Body of pancreas (tissue), 4 donors: ENCODE data around the gene DST.

Experiments
- POLR2A ChIP-seq, 3 donors: fragments of 450-650 bp; IDR thresholded peaks; one replicate each; pipeline ENCODE4 v1.6.1; 2016; ENCODE audit warnings: antibody characterized with exemption in 3 of 3, mild to moderate bottlenecking in 2 of 3
- TF ChIP-seq, protein P1 (sequence below), 7 experiments: fragments of 450-650 bp in 4 of 7; fragments of 200-600 bp in 3 of 7; sonication (generic) in 3 of 7; IDR thresholded peaks; one replicate each; pipeline ENCODE4 v1.5.1; 2016 to 2019; ENCODE audit warnings: antibody characterized with exemption in 7 of 7

DNA sequence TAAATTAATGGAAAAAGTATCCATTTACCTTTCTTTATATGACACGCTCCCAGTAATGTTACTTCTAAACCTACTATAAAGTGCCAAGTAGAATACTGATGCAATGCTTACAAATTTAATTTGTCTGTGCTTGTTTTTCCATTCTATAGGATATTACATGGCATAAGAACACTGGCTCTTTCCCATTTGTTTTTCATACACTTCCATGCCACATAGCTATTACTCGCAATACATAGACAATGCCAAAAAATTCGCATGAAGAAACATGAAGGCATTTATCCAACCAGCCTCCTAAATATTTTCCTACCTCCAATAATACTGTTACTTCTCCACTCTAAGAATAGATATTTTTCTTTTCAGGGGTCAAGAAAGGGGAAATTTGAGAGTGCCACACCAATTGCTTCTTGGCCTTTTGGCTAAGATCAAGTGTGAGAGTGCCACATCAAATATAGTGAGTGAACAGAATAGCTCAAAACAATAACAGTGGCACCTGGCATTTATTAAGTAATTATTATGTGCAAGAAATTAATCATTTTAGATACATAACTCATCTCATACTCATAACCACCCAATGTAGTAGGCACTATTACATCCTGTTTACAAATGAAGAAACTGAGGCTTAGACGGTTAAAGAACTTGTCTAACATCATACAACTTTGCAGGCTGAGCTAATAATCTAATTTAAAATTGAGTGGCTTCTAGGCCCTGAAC lies 845 bp upstream of the DST start:
- TF ChIP-seq, protein P1, sequence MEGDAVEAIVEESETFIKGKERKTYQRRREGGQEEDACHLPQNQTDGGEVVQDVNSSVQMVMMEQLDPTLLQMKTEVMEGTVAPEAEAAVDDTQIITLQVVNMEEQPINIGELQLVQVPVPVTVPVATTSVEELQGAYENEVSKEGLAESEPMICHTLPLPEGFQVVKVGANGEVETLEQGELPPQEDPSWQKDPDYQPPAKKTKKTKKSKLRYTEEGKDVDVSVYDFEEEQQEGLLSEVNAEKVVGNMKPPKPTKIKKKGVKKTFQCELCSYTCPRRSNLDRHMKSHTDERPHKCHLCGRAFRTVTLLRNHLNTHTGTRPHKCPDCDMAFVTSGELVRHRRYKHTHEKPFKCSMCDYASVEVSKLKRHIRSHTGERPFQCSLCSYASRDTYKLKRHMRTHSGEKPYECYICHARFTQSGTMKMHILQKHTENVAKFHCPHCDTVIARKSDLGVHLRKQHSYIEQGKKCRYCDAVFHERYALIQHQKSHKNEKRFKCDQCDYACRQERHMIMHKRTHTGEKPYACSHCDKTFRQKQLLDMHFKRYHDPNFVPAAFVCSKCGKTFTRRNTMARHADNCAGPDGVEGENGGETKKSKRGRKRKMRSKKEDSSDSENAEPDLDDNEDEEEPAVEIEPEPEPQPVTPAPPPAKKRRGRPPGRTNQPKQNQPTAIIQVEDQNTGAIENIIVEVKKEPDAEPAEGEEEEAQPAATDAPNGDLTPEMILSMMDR (IDR thresholded peaks at IDR 0.05), result no peak
- TF ChIP-seq POLR2A (IDR thresholded peaks at IDR 0.05), result no peak
